GM23338 (cell line): ENCODE results near the gene GALNT9.

ENCODE experiments used
- CTCF ChIP-seq, 2 experiments: fragments of 200-600 bp in 1 of 2; sonication (generic) in 1 of 2; conservative IDR thresholded peaks; 2 replicates each; pipeline versions ENCODE4 v1.5.1 to v1.6.1; 2016 to 2017; ENCODE audit warnings: antibody characterized with exemption in 2 of 2, low read depth in 2 of 2, mild to moderate bottlenecking in 2 of 2, moderate library complexity in 1 of 2
- EZH2phosphoT487 ChIP-seq: fragments of 200-600 bp; sonication (generic); IDR thresholded peaks from one replicate; pipeline ENCODE4 v1.8.1; 2018; ENCODE audit warnings: antibody characterized with exemption; ENCODE audit not compliant: unreplicated experiment
- REST ChIP-seq: IDR thresholded peaks from one replicate; pipeline ENCODE4 v1.6.1; 2018; ENCODE audit warnings: antibody characterized with exemption; ENCODE audit not compliant: unreplicated experiment

GRCh38 chr12:132324841-132325732 lies 4.3 kb downstream of the GALNT9 start:
- TF ChIP-seq CTCF (conservative IDR thresholded peaks at IDR 0.05; ENCODE audit: low read depth in 2 of 2) (no peak), REST (no peak), EZH2phosphoT487 (no peak)
